GM20431 (cell line): ENCODE results near the gene CST9.

Source experiments
- in situ Hi-C: fragments of 300-500 bp; cut with MseI, MboI; formaldehyde crosslinking; loops from one replicate; pipeline ENCODE4 v1.15.0; 2020; ENCODE audit warnings: low sequenced_read_pairs; ENCODE audit not compliant: unreplicated experiment

CST9 gene

DNA sequence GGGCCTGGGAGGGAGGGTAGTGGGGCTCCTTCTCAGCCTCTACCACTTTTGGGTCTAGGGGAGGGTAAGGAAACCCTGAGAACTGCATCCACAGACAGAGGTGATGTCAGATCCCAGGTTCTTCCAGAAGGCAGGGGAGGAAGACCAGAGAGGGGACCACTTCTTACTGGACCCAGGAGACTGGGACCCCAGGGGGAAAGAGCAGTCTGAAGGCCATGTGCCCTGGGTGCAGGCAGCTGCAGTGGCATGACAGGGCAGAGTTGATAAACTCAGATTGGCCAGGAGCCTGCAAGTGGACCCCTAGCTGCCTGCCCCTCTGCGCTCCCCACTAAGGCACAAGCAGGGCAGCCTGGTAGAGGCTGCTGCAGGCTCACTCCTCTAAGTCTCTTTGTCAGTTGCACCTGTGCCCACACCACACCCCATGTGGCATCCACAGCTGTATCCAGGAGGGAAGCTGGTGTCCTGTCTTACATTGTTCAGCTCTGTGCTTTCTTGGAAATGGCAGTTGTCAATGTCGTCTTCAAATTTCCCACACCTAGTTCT lies 40.1 kb downstream of the CST9 start:
- in situ Hi-C loops, result no loop called here

DNA sequence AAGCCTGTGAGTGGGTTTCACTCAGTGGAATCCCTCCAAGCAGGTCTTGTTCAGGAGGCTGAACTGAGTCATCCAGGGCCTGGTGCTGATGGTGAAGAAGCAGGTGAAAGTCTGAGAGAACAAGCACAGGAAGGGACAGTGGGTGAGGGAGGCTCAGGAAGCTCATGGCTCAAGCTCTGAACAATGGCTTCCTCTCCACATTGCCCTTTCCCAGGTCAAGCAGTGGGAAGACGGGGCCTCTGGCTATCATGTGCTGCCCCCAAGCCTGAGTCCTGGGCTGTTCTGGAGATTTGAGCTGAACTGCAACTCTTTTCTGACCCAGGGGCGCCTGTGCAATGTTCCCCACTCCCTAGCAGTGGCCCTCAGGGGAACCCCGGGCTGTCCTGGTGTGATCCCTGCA lies 40.8 kb downstream of the CST9 start:
- in situ Hi-C loops, result no loop called here

DNA sequence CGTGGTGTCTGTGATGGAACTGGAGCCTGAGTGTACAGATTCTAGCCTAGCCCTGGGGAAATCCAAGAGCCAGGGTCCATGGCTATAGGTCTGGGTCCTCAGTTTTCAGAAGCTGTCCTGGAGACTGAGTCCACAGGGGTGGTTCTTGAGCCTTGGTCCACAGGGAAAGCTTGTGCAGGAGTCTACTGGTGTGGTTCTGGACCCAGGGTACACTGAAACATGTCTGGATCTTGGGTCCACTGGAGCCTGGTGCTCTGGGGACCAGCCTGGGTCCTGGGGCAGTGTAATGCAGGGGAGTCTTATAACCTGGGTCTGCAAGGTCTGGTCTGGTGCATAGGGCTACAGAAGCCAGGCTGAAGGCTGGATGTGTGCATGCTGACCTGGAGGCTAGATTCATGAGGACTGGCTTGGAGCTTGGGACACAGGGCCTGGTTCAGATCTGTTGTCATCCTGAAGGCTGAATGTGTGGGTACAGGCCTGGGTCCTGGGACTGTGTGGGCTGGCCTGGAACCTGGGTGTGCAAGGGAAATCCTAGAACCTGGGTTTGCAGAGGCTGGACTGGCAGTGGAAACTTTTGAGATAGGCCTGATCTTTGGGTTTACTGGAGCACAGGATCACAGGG lies 42.9 kb downstream of the CST9 start:
- in situ Hi-C loops, result no loop called here

DNA sequence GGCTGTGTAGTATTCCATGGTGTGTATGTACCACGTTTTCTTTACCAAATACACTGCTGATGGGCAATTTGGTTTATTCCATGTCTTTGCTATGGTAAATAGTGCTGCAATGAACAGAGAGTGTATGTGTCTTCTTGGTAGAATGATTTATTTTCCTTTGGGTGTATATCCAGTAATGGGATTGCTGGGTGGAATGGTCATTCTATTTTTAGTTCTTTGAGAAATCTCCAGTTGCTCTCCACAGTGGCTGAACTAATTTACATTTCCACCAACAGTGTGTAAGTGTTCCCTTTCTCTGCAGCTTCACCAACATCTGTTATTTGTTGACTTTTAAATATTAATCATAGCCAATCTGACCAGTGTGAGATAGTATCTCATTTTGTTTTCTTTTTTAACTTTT lies 51.3 kb downstream of the CST9 start:
- in situ Hi-C loops, result no loop called here
